Ovary (tissue), 9 donors: ENCODE measurements around the gene FHOD1. TPM values are rescaled to one million over a fixed set of nuclear protein-coding genes. Genes with fewer than 3 reads are reported as not detected.

Source experiments
- DNase-seq, 5 donors: peaks; one replicate each; pipeline ENCODE4 v3.0.0-alpha.2; 2019 to 2020
- H3K27ac ChIP-seq, 2 donors: fragments of 200-600 bp; one replicate each; pipeline versions ENCODE4 v1.5.1 to v1.8.0; 2019 to 2022
- H3K27me3 ChIP-seq: fragments of 200-600 bp; one replicate; pipeline ENCODE4 v1.8.0; 2022
- H3K36me3 ChIP-seq: fragments of 200-600 bp; sonication (generic); one replicate; pipeline ENCODE4 v1.5.1; 2019
- H3K4me1 ChIP-seq: one replicate; pipeline ENCODE4 v1.8.1; 2013; ENCODE audit warnings: mild to moderate bottlenecking, moderate library complexity; ENCODE audit not compliant: insufficient read depth
- H3K4me3 ChIP-seq: fragments of 200-600 bp; sonication (generic); one replicate; pipeline ENCODE4 v1.5.1; 2017
- H3K9me3 ChIP-seq, 2 donors: fragments of 200-600 bp in 1 of 2; sonication (generic) in 1 of 2; one replicate each; pipeline versions ENCODE4 v1.5.1 to v1.8.1; 2013 to 2019; ENCODE audit warnings: mild to moderate bottlenecking in 1 of 2, moderate library complexity in 1 of 2
- EP300 ChIP-seq: sonication (generic); formaldehyde crosslinking; IDR thresholded peaks from one replicate; pipeline ENCODE4 v1.6.1; 2017; ENCODE audit warnings: antibody characterized with exemption
- POLR2A ChIP-seq: fragments of 450-650 bp; IDR thresholded peaks from one replicate; pipeline ENCODE4 v1.6.1; 2017; ENCODE audit warnings: antibody characterized with exemption, mild to moderate bottlenecking, moderate library complexity
- WGBS, 3 donors: extraction: QIAGEN DNeasy Blood & Tissue Kit in 1 of 3; methylation state at CpG; one replicate each; pipeline versions ENCODE4 v1.1.5 to v1.1.7; 2013 to 2017; 5-methylcytosine and 5-hydroxymethylcytosine counted together
- intact Hi-C, 4 donors: fragments of 100-400 bp; cut with DNase I; formaldehyde crosslinking; loops; one replicate each; pipeline versions ENCODE4 v1.11.0 to v1.15.1; 2022 to 2023
- polyA plus RNA-seq, 2 donors: library from polyadenylated mRNA; stranded (reverse); fragments of 200-250 nt in 1 of 2; fragments of 350-450 nt in 1 of 2; fragmentation: Illumina TruSeq in 1 of 2; extraction: RNeasy Lipid Tissue Mini Kit (QIAGEN cat#74804) in 1 of 2; gene quantifications; one replicate each; pipeline ENCODE4 v1.2.3, GENCODE V29; 2013 to 2014
- total RNA-seq, 7 donors: library from RNA; depleted of rRNA in 2 of 7; stranded (reverse); fragments of >200 nt in 2 of 7; fragmentation: NEBNext Ultra II Directional in 3 of 7; extraction: Animal tissue kit (Norgen Biotek cat#: 25700) in 3 of 7; gene quantifications; one replicate each; pipeline versions ENCODE4 v1.1.0 to v1.2.4, GENCODE V29; 2016 to 2023
- TF ChIP-seq, protein P1 (sequence below), 3 donors: fragments of 450-650 bp in 2 of 3; fragments of 200-600 bp in 1 of 3; IDR thresholded peaks; one replicate each; pipeline versions ENCODE4 v1.5.1 to v1.8.0; 2016 to 2022; ENCODE audit warnings: antibody characterized with exemption in 3 of 3, mild to moderate bottlenecking in 1 of 3
- donor health status: DM: no; HTN: no; CAD: no; lungs with moderate emphysema.
- donor health status: DM: no; HTN: no; CAD: no.
- donor health status: Bipolar disorder and iron deficiency.
- donor health status: DM: yes; HTN: yes; CAD: no.
- donor health status: DM: no; HTN: no; CAD: no.
- donor health status: DM: yes; HTN: yes; CAD: no.

FHOD1 gene
- total and polyA plus RNA-seq, 9 donors = 16.0 to 84.2 (median 36.9) TPM

GRCh38 chr16:67186550-67186950 lies 60.7 kb downstream of the FHOD1 start:
- intact Hi-C loops = loop anchor here in 1 of 4 donors (10.0 kb wide), 1 partner anchor 212 kb away; no protein-coding TSS in a partner anchor
- WGBS, 3 donors = 26 to 28% (median 27%) methylated on average over 5 of the region's 5 CpGs
- peak in 3 of 5 donors; percentile 34 to 42 (median 35) for DNase-seq
- H3K9me3 ChIP-seq = no peaks in the 10 kb centered on the region
- TF ChIP-seq, protein P1, sequence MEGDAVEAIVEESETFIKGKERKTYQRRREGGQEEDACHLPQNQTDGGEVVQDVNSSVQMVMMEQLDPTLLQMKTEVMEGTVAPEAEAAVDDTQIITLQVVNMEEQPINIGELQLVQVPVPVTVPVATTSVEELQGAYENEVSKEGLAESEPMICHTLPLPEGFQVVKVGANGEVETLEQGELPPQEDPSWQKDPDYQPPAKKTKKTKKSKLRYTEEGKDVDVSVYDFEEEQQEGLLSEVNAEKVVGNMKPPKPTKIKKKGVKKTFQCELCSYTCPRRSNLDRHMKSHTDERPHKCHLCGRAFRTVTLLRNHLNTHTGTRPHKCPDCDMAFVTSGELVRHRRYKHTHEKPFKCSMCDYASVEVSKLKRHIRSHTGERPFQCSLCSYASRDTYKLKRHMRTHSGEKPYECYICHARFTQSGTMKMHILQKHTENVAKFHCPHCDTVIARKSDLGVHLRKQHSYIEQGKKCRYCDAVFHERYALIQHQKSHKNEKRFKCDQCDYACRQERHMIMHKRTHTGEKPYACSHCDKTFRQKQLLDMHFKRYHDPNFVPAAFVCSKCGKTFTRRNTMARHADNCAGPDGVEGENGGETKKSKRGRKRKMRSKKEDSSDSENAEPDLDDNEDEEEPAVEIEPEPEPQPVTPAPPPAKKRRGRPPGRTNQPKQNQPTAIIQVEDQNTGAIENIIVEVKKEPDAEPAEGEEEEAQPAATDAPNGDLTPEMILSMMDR (IDR thresholded peaks at IDR 0.05) = no peak
- no peak for TF ChIP-seq EP300
- no peak for TF ChIP-seq POLR2A
- H3K4me3 ChIP-seq = no peak overlapping the region
- H3K36me3 ChIP-seq = no peaks in the 10 kb centered on the region
- no peaks in the 10 kb centered on the region for H3K27me3 ChIP-seq
- H3K27ac ChIP-seq = no peak overlapping the region
- peaks cover 3% of the 10 kb centered on the region for H3K4me1 ChIP-seq

DNA sequence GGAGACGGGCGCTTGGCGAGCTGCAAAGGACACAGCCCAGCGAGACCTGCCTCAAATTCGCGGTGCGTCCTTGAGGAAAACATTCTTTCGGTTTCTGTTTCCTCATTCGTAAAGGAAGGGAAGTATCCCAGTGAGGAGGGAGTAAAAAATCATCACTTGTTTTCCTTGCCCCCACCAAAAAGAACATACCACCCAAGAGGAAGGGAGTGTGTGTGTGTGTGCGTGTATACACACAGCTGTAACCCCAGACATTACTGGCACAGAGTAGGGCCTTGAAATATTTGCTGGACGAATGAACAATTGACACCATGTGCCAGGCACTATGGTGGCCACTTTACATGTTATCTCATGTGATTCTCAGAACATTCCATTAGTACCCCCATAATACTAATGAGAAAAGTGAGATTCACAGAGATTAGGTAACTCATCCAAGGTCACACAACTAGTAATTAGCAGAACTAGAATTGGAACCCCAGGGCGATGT lies 61.6 kb downstream of the FHOD1 start:
- Histone ChIP-seq H3K4me3 (no peak overlapping the region), H3K4me1 (peaks cover 3% of the 10 kb centered on the region), H3K9me3 (no peaks in the 10 kb centered on the region), H3K36me3 (no peaks in the 10 kb centered on the region), H3K27me3 (no peaks in the 10 kb centered on the region), H3K27ac (peak overlapping the region; percentile 52 to 99)
- intact Hi-C loops = loop anchor here in 1 of 4 donors (10.0 kb wide), 1 partner anchor 211 kb away; no protein-coding TSS in a partner anchor
- WGBS, 3 donors = 6 to 7% (median 7%) methylated on average over 12 of the region's 12 CpGs
- TF ChIP-seq EP300 (no peak), POLR2A (no peak)
- TF ChIP-seq, protein P1 (IDR thresholded peaks at IDR 0.05) = no peak
- no peak for DNase-seq

- intact Hi-C loops = loop anchor here in 1 of 4 donors (10.0 kb wide), 1 partner anchor 210 kb away; no protein-coding TSS in a partner anchor
- WGBS, 3 donors = 3 to 6% (median 4%) methylated on average over 40 to 43 of the region's 43 CpGs
- H3K27me3 ChIP-seq = no peaks in the 10 kb centered on the region
- H3K4me1 ChIP-seq = peaks cover 3% of the 10 kb centered on the region
- TF ChIP-seq, protein P1 (IDR thresholded peaks at IDR 0.05) = peak; percentile 75 to 91 (median 86)
- TF ChIP-seq POLR2A = no peak
- no peaks in the 10 kb centered on the region for H3K9me3 ChIP-seq
- peak; percentile 95 to 98 (median 96) for DNase-seq
- H3K27ac ChIP-seq = peak overlapping the region; percentile 97 to 99
- H3K36me3 ChIP-seq = no peaks in the 10 kb centered on the region
- H3K4me3 ChIP-seq = peak overlapping the region; percentile 83
These were observed 62.2 kb downstream of the FHOD1 start for GRCh38 chr16:67184995-67185650.

- Histone ChIP-seq H3K27me3 (no peaks in the 10 kb centered on the region), H3K36me3 (no peaks in the 10 kb centered on the region), H3K9me3 (no peaks in the 10 kb centered on the region), H3K27ac (peak overlapping the region; percentile 97 to 99), H3K4me1 (peaks cover 3% of the 10 kb centered on the region), H3K4me3 (peak overlapping the region; percentile 83)
- TF ChIP-seq, protein P1 (IDR thresholded peaks at IDR 0.05) = peak in 1 of 3 donors; percentile 4
- TF ChIP-seq POLR2A = no peak
- intact Hi-C loops = loop anchor here in 1 of 4 donors (10.0 kb wide), 1 partner anchor 210 kb away; no protein-coding TSS in a partner anchor
- peak in 1 of 5 donors; percentile 64 for DNase-seq
- 3% methylated on average over 51 to 59 of the region's 59 CpGs for WGBS, 3 donors
These were observed 62.8 kb downstream of the FHOD1 start for GRCh38 chr16:67184453-67184994.
